CD4-positive, alpha-beta T cell (primary cell): Measurements from ENCODE around the gene MT1E. TPM values are rescaled to one million over a fixed set of nuclear protein-coding genes. Genes with fewer than 3 reads are reported as not detected.
"Not testable (repeated sequence)": the region's sequence is repeated elsewhere in the genome, so short reads cannot be mapped to it uniquely, and the experiment has no call there.

Source experiments
- ATAC-seq: fragments of 200-7000 bp; cut with Tn5 transposase; one replicate; pipeline ENCODE4 v1.10.0; 2022; ENCODE audit warnings: mild to moderate bottlenecking; ENCODE audit not compliant: poor library complexity
- CTCF ChIA-PET: fragments of 350-600 bp; sonication (Branson Sonifier 250); formaldehyde crosslinking; loops from one replicate; lab custom pipeline; 2021; ENCODE audit warnings: antibody characterized with exemption, inconsistent platforms; lab: Charles Lee
- POLR2A ChIA-PET: fragments of 350-600 bp; sonication (Branson Sonifier 250); formaldehyde crosslinking; loops from one replicate; lab custom pipeline; 2021; ENCODE audit warnings: antibody characterized with exemption, inconsistent platforms; lab: Charles Lee
- DNase-seq, 14 experiments: peaks; one replicate each; pipeline ENCODE4 v3.0.0-alpha.2; 2013 to 2020; ENCODE audit warnings: mixed read lengths in 2 of 14
- H3K27ac ChIP-seq, 2 donors: one replicate each; pipeline versions ENCODE4 v1.5.1 to v1.7.0; 2013; ENCODE audit warnings: low read length in 2 of 2, low read depth in 1 of 2, mild to moderate bottlenecking in 1 of 2
- H3K27me3 ChIP-seq, 2 experiments: 1 replicate in 1 of 2; 2 replicates in 1 of 2; pipeline versions ENCODE4 v1.6.1 to v1.7.0; 2013; ENCODE audit warnings: low read length in 2 of 2, control low read depth in 1 of 2, mild to moderate bottlenecking in 1 of 2, moderate library complexity in 1 of 2; ENCODE audit not compliant: insufficient read depth in 2 of 2, control insufficient read depth in 1 of 2
- H3K36me3 ChIP-seq: one replicate; pipeline ENCODE4 v1.6.1; 2013; ENCODE audit warnings: low read length, control low read depth; ENCODE audit not compliant: insufficient read depth
- H3K4me1 ChIP-seq: one replicate; pipeline ENCODE4 v1.6.1; 2013; ENCODE audit warnings: low read length, control low read depth; ENCODE audit not compliant: insufficient read depth
- H3K4me3 ChIP-seq: one replicate; pipeline ENCODE4 v1.5.1; 2013; ENCODE audit warnings: mild to moderate bottlenecking, low read length, moderate library complexity
- H3K9me3 ChIP-seq, 2 experiments: 1 replicate in 1 of 2; 2 replicates in 1 of 2; pipeline versions ENCODE4 v1.6.1 to v1.7.0; 2013; ENCODE audit warnings: low read length in 2 of 2, mild to moderate bottlenecking in 2 of 2, control low read depth in 1 of 2, moderate library complexity in 1 of 2; ENCODE audit not compliant: control insufficient read depth in 1 of 2, insufficient read depth in 1 of 2
- H3K27ac Mint-ChIP-seq: one replicate; pipeline ENCODE4 v1.8.0; 2020; ENCODE audit warnings: mixed read lengths
- H3K27me3 Mint-ChIP-seq: one replicate; pipeline ENCODE4 v1.8.0; 2021; ENCODE audit warnings: mixed read lengths
- H3K36me3 Mint-ChIP-seq: one replicate; pipeline ENCODE4 v1.8.0; 2021; ENCODE audit warnings: low read depth, mixed read lengths
- H3K4me1 Mint-ChIP-seq: one replicate; pipeline ENCODE4 v1.8.0; 2021; ENCODE audit warnings: low read depth, mixed read lengths
- H3K4me3 Mint-ChIP-seq: one replicate; pipeline ENCODE4 v1.8.0; 2020; ENCODE audit warnings: mild to moderate bottlenecking, mixed read lengths
- H3K9me3 Mint-ChIP-seq: one replicate; pipeline ENCODE4 v1.8.0; 2020; ENCODE audit warnings: mixed read lengths
- intact Hi-C, 2 experiments: fragments of 100-400 bp; cut with DNase I in 1 of 2; cut with micrococcal nuclease in 1 of 2; formaldehyde crosslinking; loops; one replicate each; pipeline versions ENCODE4 v1.15.1 to v1.9.0; 2023 to 2025; cut with DNase I, micrococcal nuclease
- total RNA-seq, 174 experiments: library from RNA in 2 of 174; stranded (reverse) in 2 of 174; gene quantifications; one replicate each; pipeline ENCODE4 v1.2.3 and lab custom pipeline; 2021 to 2026
- TF ChIP-seq, protein P1 (sequence below): fragments of 200-600 bp; IDR thresholded peaks from one replicate; pipeline ENCODE4 v1.8.0; 2022; ENCODE audit warnings: antibody characterized with exemption, mild to moderate bottlenecking

Gene MT1E
- total RNA-seq, 2 experiments from 2014 or later = 2.5 to 2.9 TPM

GRCh38 chr16:56662357-56663354, 37.1 kb downstream of the MT1E start:
- TF ChIP-seq, protein P1, sequence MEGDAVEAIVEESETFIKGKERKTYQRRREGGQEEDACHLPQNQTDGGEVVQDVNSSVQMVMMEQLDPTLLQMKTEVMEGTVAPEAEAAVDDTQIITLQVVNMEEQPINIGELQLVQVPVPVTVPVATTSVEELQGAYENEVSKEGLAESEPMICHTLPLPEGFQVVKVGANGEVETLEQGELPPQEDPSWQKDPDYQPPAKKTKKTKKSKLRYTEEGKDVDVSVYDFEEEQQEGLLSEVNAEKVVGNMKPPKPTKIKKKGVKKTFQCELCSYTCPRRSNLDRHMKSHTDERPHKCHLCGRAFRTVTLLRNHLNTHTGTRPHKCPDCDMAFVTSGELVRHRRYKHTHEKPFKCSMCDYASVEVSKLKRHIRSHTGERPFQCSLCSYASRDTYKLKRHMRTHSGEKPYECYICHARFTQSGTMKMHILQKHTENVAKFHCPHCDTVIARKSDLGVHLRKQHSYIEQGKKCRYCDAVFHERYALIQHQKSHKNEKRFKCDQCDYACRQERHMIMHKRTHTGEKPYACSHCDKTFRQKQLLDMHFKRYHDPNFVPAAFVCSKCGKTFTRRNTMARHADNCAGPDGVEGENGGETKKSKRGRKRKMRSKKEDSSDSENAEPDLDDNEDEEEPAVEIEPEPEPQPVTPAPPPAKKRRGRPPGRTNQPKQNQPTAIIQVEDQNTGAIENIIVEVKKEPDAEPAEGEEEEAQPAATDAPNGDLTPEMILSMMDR = no peak
- Histone ChIP-seq H3K4me1 (peaks cover 31% of the 10 kb centered on the region), H3K4me3 (peak overlapping the region; percentile 60), H3K27me3 (peaks cover 16 to 19% of the 10 kb centered on the region in 2 experiments), H3K36me3 (no peaks in the 10 kb centered on the region), H3K27ac (no peak overlapping the region), H3K9me3 (no peaks in the 10 kb centered on the region)
- Mint-ChIP-seq H3K27ac (peak overlapping the region; percentile 72), H3K36me3 (peaks cover 4% of the 10 kb centered on the region), H3K4me1 (peaks cover 32% of the 10 kb centered on the region), H3K4me3 (peak overlapping the region; percentile 76), H3K27me3 (peaks cover 44% of the 10 kb centered on the region), H3K9me3 (no peaks in the 10 kb centered on the region)
- ATAC-seq = peak; percentile 64
- CTCF ChIA-PET = no interaction called here
- intact Hi-C loops = no loop called here
- DNase-seq = peak in 7 of 14 experiments; percentile 16 to 57 (median 44)
- POLR2A ChIA-PET = interaction anchor here (0.7 to 2.3 kb wide), 7 partner anchors 9 to 55 kb away, joined by 3 to 8 read pairs (median 4); partner anchors contain the start of genes MT1X and MT2A

- TF ChIP-seq, protein P1 = no peak
- H3K27me3 ChIP-seq = peaks cover 34 to 37% of the 10 kb centered on the region in 2 experiments
- H3K36me3 ChIP-seq = no peaks in the 10 kb centered on the region
- DNase-seq (no peak), ATAC-seq (no peak)
- no peak overlapping the region for H3K4me3 ChIP-seq
- H3K9me3 Mint-ChIP-seq = no peaks in the 10 kb centered on the region
- H3K9me3 ChIP-seq = peaks cover 0 to 6% of the 10 kb centered on the region in 2 experiments
- H3K36me3 Mint-ChIP-seq = no peaks in the 10 kb centered on the region
- peaks cover 63% of the 10 kb centered on the region for H3K27me3 Mint-ChIP-seq
- ChIA-PET CTCF (no interaction called here), POLR2A (no interaction called here)
- no peak overlapping the region for H3K27ac Mint-ChIP-seq
- peaks cover 37% of the 10 kb centered on the region for H3K4me1 Mint-ChIP-seq
- H3K4me1 ChIP-seq = peaks cover 32% of the 10 kb centered on the region
- no peak overlapping the region for H3K4me3 Mint-ChIP-seq
- no peak overlapping the region for H3K27ac ChIP-seq
- intact Hi-C loops = no loop called here
Measured at GRCh38 chr16:56664506-56664905, 38.9 kb downstream of the MT1E start.

DNA sequence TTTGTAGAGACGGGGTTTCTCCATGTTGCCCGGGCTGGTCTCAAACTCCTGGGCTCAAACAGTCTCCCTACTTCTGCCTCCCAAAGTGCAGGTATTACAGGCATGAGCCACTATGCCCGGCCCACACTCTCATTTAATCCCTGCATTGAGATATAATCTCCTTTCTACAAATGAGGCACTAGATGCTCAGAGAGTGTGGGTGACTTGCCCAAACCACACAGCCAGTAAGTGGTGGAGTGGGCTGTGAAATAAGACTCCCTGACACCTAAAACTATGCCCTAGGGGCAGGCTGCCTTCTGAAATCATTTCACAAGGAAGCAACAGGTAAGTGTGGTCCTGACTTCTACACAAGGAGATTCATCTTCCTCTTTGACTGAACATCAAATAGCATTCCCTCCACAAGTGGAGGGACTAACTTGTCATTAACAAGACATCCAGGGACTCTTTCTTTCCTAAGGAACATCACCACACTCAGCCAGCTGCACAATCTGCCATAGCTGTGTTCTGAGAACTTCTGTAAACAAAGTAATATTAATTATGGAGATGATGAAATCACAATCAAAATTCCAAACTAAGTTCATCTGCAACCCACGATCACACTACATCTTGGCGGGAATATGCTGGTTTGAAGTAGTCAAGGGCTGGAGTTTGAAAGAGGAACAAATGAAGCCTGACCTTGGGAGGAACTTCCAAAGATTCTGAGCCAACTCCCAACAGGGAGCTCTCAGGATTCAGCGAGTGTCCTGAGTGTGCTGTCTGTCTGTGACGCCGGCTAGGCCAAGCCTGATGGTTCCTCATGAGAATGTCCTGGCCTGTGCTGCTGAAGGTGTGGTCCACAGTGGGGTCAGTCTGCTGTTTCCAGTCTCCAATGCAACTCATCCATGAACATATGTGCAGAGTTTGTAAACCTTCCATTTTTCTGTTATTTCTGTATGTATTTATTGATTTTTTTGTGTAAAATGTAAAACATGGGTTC, 40.0 kb downstream of the MT1E start:
- H3K4me1 ChIP-seq = peaks cover 38% of the 10 kb centered on the region
- CTCF ChIA-PET, POLR2A ChIA-PET, H3K36me3 Mint-ChIP-seq, H3K4me3 Mint-ChIP-seq, H3K4me3 ChIP-seq, H3K9me3 Mint-ChIP-seq, H3K36me3 ChIP-seq, H3K27ac ChIP-seq, DNase-seq, H3K27ac Mint-ChIP-seq, intact Hi-C loops, ATAC-seq: not testable (repeated sequence)
- H3K9me3 ChIP-seq = peaks cover 0 to 11% of the 10 kb centered on the region in 2 experiments
- peaks cover 45 to 47% of the 10 kb centered on the region in 2 experiments for H3K27me3 ChIP-seq
- H3K27me3 Mint-ChIP-seq = peaks cover 73% of the 10 kb centered on the region
- peaks cover 37% of the 10 kb centered on the region for H3K4me1 Mint-ChIP-seq
